Measurements from ENCODE around the gene SOCS2.

SOCS2 gene

DNA sequence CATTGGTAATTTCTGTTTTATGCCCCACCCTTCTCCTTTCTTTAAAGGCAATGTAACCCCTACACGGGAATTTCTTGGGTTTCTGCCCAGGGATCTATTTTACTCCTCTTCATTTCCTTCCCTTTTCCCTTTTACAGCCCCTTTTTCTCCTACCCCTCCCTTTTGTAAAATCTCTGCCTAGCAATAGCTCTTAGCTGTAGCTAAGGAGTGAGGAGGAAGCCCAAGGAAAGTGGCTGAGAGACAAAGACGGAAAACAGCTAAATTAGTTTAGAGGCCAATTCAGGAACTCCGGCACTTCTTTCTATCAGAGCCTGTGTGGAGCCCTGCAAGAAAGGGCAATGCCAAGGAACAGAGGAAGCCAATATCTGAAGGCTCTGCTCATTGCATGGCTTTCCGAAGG lies 40.3 kb downstream of the SOCS2 start:
- TF ChIP-seq, protein P1, sequence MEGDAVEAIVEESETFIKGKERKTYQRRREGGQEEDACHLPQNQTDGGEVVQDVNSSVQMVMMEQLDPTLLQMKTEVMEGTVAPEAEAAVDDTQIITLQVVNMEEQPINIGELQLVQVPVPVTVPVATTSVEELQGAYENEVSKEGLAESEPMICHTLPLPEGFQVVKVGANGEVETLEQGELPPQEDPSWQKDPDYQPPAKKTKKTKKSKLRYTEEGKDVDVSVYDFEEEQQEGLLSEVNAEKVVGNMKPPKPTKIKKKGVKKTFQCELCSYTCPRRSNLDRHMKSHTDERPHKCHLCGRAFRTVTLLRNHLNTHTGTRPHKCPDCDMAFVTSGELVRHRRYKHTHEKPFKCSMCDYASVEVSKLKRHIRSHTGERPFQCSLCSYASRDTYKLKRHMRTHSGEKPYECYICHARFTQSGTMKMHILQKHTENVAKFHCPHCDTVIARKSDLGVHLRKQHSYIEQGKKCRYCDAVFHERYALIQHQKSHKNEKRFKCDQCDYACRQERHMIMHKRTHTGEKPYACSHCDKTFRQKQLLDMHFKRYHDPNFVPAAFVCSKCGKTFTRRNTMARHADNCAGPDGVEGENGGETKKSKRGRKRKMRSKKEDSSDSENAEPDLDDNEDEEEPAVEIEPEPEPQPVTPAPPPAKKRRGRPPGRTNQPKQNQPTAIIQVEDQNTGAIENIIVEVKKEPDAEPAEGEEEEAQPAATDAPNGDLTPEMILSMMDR (IDR thresholded peaks at IDR 0.05; ENCODE audit: borderline replicate concordance, control extremely low read depth, extremely low read depth, insufficient read depth, missing control alignments), result no peak
- DNase-seq (ENCODE audit: low spot score), result no peak
- in situ Hi-C loops (cut with MboI; ENCODE audit: low sequenced_read_pairs, unreplicated experiment), result no loop called here

DNA sequence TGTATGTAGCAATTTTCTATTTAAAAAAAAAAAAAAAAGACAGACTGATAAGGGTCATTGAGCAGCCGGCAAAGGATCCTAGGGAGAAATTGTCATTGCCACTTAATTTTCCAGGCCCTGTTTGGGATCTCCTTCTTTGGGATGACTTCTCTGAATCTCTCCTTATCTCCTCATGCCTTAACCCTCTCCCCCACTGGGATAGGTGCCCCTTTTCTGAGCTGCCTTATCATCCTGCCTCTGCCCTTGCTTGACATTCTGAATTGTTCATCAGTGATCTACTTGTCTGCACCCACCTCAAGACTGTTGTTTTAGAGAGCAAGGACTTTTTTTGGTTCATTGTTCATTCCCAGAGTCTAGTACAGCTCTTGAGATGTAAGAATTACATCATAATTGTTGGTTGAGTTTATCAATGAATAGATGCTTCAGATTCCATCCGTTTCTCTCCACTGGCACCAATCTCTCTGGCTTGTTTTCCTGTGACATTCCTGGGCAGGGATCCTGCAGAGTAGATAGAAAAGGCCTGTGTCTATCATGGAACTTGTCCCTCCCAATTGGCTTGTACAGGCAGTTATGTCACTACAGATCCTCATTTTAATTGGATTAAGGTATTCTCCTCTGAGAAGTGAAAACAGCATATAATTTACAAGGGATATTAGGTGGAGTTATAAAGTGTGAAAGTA lies 42.6 kb downstream of the SOCS2 start:
- in situ Hi-C loops (cut with MboI; ENCODE audit: low sequenced_read_pairs, unreplicated experiment), result no loop called here
- DNase-seq (ENCODE audit: low spot score), result no peak
- TF ChIP-seq, protein P1 (IDR thresholded peaks at IDR 0.05; ENCODE audit: borderline replicate concordance, control extremely low read depth, extremely low read depth, insufficient read depth, missing control alignments), result no peak

DNA sequence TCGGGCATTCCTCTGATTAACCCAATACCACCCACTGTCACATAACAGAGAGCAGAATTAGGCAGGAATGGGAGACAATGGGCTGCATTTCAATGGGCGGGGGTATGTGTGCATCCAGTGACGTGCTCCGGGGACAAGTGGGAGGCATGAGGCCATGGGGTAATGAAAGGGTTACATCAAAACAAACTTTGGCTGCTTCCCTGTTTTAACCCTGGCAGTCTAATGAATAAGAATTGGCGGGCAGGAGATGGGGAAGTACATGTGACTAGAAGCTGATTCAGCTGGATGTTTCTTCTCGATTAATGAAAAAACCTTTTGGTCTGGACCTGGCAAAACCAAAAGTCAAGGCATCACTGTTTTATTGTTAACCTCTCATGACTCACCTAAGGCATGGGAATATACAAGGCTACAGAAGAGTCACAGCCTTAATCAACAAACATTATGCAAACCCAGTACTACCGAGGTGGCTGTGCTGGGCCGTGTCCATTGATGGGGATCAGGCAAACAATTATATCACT lies 44.2 kb downstream of the SOCS2 start:
- DNase-seq (ENCODE audit: low spot score), result no peak
- in situ Hi-C loops (cut with MboI; ENCODE audit: low sequenced_read_pairs, unreplicated experiment), result no loop called here
- TF ChIP-seq, protein P1 (IDR thresholded peaks at IDR 0.05; ENCODE audit: borderline replicate concordance, control extremely low read depth, extremely low read depth, insufficient read depth, missing control alignments), result no peak

DNA sequence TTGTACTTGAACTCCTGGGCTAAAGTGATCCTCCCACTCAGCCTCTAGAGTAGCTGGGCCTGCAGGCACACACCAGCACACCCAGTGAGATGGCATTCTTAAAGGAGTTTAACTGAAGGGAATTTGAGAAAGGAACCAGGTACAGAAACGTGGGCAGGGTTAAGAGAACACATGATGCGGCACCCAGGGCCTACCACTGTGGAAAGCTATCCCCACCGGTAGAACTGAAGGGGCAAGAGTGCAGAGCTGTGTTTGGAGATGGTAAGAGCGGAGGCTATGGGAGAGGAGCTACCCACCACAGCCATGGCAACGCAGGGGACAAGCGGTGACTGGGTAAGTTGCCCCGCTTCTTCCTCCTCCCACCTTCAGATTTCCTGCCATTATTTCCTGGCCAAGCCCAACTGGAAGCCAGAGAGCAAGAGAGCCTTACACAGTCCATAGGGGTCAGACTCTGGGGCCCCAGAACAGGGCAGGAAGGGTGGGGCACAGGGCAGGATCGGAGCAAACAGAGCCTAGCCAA lies 46.5 kb downstream of the SOCS2 start:
- in situ Hi-C loops (cut with MboI; ENCODE audit: low sequenced_read_pairs, unreplicated experiment), result no loop called here
- DNase-seq (ENCODE audit: low spot score), result no peak
- TF ChIP-seq, protein P1 (IDR thresholded peaks at IDR 0.05; ENCODE audit: borderline replicate concordance, control extremely low read depth, extremely low read depth, insufficient read depth, missing control alignments), result no peak

DNA sequence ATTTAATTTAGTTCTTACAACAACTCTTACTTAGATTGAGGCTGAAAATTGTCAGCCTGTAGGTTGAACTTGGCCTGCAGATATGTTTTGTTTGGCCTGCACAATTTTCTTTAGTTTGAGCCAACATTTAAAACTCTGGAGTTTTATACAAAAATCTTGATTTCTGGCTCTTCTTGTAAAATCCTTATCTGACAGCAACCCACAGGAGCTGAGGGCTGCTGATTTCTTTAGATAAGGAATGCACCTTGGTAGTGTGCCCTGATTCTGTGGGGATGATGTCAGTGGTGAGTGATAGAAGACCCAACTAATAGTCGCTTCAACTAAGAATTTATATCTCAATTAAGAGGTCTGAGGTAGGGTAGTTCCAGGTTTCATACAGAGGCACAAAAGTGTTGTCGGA lies 49.5 kb downstream of the SOCS2 start:
- TF ChIP-seq, protein P1 (IDR thresholded peaks at IDR 0.05; ENCODE audit: borderline replicate concordance, control extremely low read depth, extremely low read depth, insufficient read depth, missing control alignments), result no peak
- in situ Hi-C loops (cut with MboI; ENCODE audit: low sequenced_read_pairs, unreplicated experiment), result no loop called here
- DNase-seq (ENCODE audit: low spot score), result no peak

DNA sequence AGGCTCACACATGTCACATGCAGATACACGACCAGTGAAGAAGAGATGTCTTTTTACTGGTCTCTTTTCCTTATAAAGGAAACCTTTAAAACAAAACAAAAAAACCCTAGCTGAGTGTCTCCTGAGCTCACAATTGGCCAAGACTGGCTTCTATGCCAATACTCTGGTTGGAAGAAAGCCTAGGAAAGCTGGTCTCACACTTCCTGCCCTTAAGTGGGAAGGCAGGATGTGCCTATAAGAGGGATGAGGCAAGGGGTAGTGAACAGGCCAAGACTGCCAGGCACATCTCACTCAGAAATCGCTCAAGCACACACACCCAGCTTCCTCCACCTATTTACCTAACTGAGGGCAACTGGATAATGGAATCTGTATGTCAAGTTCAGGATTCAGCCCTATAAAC lies 50.0 kb downstream of the SOCS2 start:
- TF ChIP-seq, protein P1 (IDR thresholded peaks at IDR 0.05; ENCODE audit: borderline replicate concordance, control extremely low read depth, extremely low read depth, insufficient read depth, missing control alignments), result no peak
- in situ Hi-C loops (cut with MboI; ENCODE audit: low sequenced_read_pairs, unreplicated experiment), result no loop called here
- no peak for DNase-seq (ENCODE audit: low spot score)

All from GM13976 (cell line).